ENCODE data around the gene ZNF407.
"Not testable (repeated sequence)": the region's sequence is repeated elsewhere in the genome, so short reads cannot be mapped to it uniquely, and the experiment has no call there.

ZNF407 gene

GRCh38 chr18:74971358-74971757 is 373.7 kb downstream of the ZNF407 start:
- DNase-seq (ENCODE audit: low read depth in 2 of 2) = not testable (repeated sequence)

GRCh38 chr18:74971776-74972175 is 374.1 kb downstream of the ZNF407 start:
- not testable (repeated sequence) for DNase-seq (ENCODE audit: low read depth in 2 of 2)

GRCh38 chr18:74972354-74972753 is 374.7 kb downstream of the ZNF407 start:
- no peak for DNase-seq (ENCODE audit: low read depth in 2 of 2)

GRCh38 chr18:74975001-74975400 is 377.3 kb downstream of the ZNF407 start:
- DNase-seq (ENCODE audit: low read depth in 2 of 2) = no peak

GRCh38 chr18:74976331-74976909 is 378.8 kb downstream of the ZNF407 start:
- DNase-seq (ENCODE audit: low read depth in 2 of 2) = no peak

- no peak for DNase-seq (ENCODE audit: low read depth in 2 of 2)
Measured at GRCh38 chr18:74977041-74977440, 379.4 kb downstream of the ZNF407 start.

- DNase-seq (ENCODE audit: low read depth in 2 of 2) = no peak
Measured at GRCh38 chr18:74980669-74981068, 383.0 kb downstream of the ZNF407 start.

- DNase-seq (ENCODE audit: low read depth in 2 of 2) = no peak
Measured at GRCh38 chr18:74981476-74981875, 383.8 kb downstream of the ZNF407 start.

- no peak for DNase-seq (ENCODE audit: low read depth in 2 of 2)
Measured at GRCh38 chr18:74982946-74983635, 385.4 kb downstream of the ZNF407 start.

GRCh38 chr18:74989134-74989533 is 391.5 kb downstream of the ZNF407 start:
- DNase-seq (ENCODE audit: low read depth in 2 of 2) = no peak

GRCh38 chr18:74990563-74991081 is 393.0 kb downstream of the ZNF407 start:
- DNase-seq (ENCODE audit: low read depth in 2 of 2) = no peak

GRCh38 chr18:74994502-74995418 is 397.1 kb downstream of the ZNF407 start:
- peak; percentile 45 to 51 for DNase-seq (ENCODE audit: low read depth in 2 of 2)

- no peak for DNase-seq (ENCODE audit: low read depth in 2 of 2)
Measured at GRCh38 chr18:74995419-74995736, 397.7 kb downstream of the ZNF407 start.

- DNase-seq (ENCODE audit: low read depth in 2 of 2) = no peak
Measured at GRCh38 chr18:74996055-74996454, 398.4 kb downstream of the ZNF407 start.

GRCh38 chr18:74996996-74997395 is 399.3 kb downstream of the ZNF407 start:
- no peak for DNase-seq (ENCODE audit: low read depth in 2 of 2)

- no peak for DNase-seq (ENCODE audit: low read depth in 2 of 2)
Measured at GRCh38 chr18:75000920-75001319, 403.2 kb downstream of the ZNF407 start.

- DNase-seq (ENCODE audit: low read depth in 2 of 2) = no peak
Measured at GRCh38 chr18:75003039-75003438, 405.4 kb downstream of the ZNF407 start.

- DNase-seq (ENCODE audit: low read depth in 2 of 2) = no peak
Measured at GRCh38 chr18:75003764-75004690, 406.4 kb downstream of the ZNF407 start.

GRCh38 chr18:75005626-75006025 is 408.0 kb downstream of the ZNF407 start:
- no peak for DNase-seq (ENCODE audit: low read depth in 2 of 2)

GRCh38 chr18:75008186-75008585 is 410.5 kb downstream of the ZNF407 start:
- no peak for DNase-seq (ENCODE audit: low read depth in 2 of 2)

- DNase-seq (ENCODE audit: low read depth in 2 of 2) = no peak
Measured at GRCh38 chr18:75009296-75009695, 411.6 kb downstream of the ZNF407 start.

All from fibroblast of skin of left quadriceps (primary cell).